Activated T-helper 2 cell treated with anti-CD3 and anti-CD28 coated beads, Interferon-gamma antibody, Interleukin-2, Interleukin-4, amounts not matched to agents 10 μg/mL and 5 μg/mL and 100 μg/mL, durations not matched to agents 14 hours and 24 hours and 36 hours (primary cell): ENCODE data around the gene ARHGEF26. TPM values are rescaled to one million over a fixed set of nuclear protein-coding genes. Genes with fewer than 3 reads are reported as not detected.

Experiments
- DNase-seq: peaks from one replicate; pipeline ENCODE4 v3.0.0; 2021; ENCODE audit warnings: low spot score
- H3K27ac Mint-ChIP-seq: one replicate; pipeline ENCODE4 v1.8.0; 2021; ENCODE audit warnings: mixed read lengths
- H3K27me3 Mint-ChIP-seq: one replicate; pipeline ENCODE4 v1.8.0; 2021; ENCODE audit warnings: low read depth, mixed read lengths
- H3K36me3 Mint-ChIP-seq: one replicate; pipeline ENCODE4 v1.8.0; 2021; ENCODE audit warnings: low read depth, mixed read lengths
- H3K4me1 Mint-ChIP-seq: one replicate; pipeline ENCODE4 v1.8.0; 2021; ENCODE audit warnings: low read depth, mixed read lengths
- H3K4me3 Mint-ChIP-seq: one replicate; pipeline ENCODE4 v1.8.0; 2021; ENCODE audit warnings: low read depth, mild to moderate bottlenecking, moderate library complexity, mixed read lengths
- H3K9me3 Mint-ChIP-seq: one replicate; pipeline ENCODE4 v1.8.0; 2021; ENCODE audit warnings: mixed read lengths
- intact Hi-C: fragments of 100-400 bp; cut with micrococcal nuclease; formaldehyde crosslinking; loops from one replicate; pipeline ENCODE4 v1.15.1; 2023
- total RNA-seq: library from RNA; stranded (reverse); gene quantifications from 2 replicates; pipeline ENCODE4 v1.2.3, GENCODE V29; 2022

The ARHGEF26 gene
- total RNA-seq, 1 donor from 2014 or later: 0.18 TPM

GRCh38 chr3:154210986-154211385 is 89.8 kb downstream of the ARHGEF26 start:
- H3K36me3 Mint-ChIP-seq: no peaks in the 10 kb centered on the region
- no peaks in the 10 kb centered on the region for H3K9me3 Mint-ChIP-seq
- intact Hi-C loops: no loop called here
- no peaks in the 10 kb centered on the region for H3K27me3 Mint-ChIP-seq
- no peak for DNase-seq
- H3K4me1 Mint-ChIP-seq: no peaks in the 10 kb centered on the region
- no peak overlapping the region for H3K27ac Mint-ChIP-seq
- H3K4me3 Mint-ChIP-seq: no peak overlapping the region

- Mint-ChIP-seq H3K36me3 (no peaks in the 10 kb centered on the region), H3K27ac (no peak overlapping the region), H3K4me1 (peaks cover 2% of the 10 kb centered on the region), H3K27me3 (no peaks in the 10 kb centered on the region), H3K4me3 (no peak overlapping the region), H3K9me3 (no peaks in the 10 kb centered on the region)
- intact Hi-C loops: no loop called here
- no peak for DNase-seq
These were observed 93.1 kb downstream of the ARHGEF26 start for GRCh38 chr3:154214306-154214705.

- no peak overlapping the region for H3K27ac Mint-ChIP-seq
- intact Hi-C loops: no loop called here
These were observed 96.5 kb downstream of the ARHGEF26 start for GRCh38 chr3:154217671-154218070.

GRCh38 chr3:154218728-154219127 is 97.5 kb downstream of the ARHGEF26 start:
- Mint-ChIP-seq H3K27ac (no peak overlapping the region), H3K9me3 (no peaks in the 10 kb centered on the region), H3K4me1 (peaks cover 2% of the 10 kb centered on the region), H3K4me3 (no peak overlapping the region), H3K36me3 (no peaks in the 10 kb centered on the region), H3K27me3 (peaks cover 2% of the 10 kb centered on the region)
- no peak for DNase-seq
- intact Hi-C loops: no loop called here

More at GRCh38 chr3:154217671-154218070, 96.5 kb downstream of the ARHGEF26 start:
- H3K36me3 Mint-ChIP-seq: no peaks in the 10 kb centered on the region
- H3K4me3 Mint-ChIP-seq: no peak overlapping the region
- no peak for DNase-seq
- H3K4me1 Mint-ChIP-seq: peaks cover 2% of the 10 kb centered on the region
- no peaks in the 10 kb centered on the region for H3K9me3 Mint-ChIP-seq
- H3K27me3 Mint-ChIP-seq: peaks cover 2% of the 10 kb centered on the region

- Mint-ChIP-seq H3K36me3 (no peaks in the 10 kb centered on the region), H3K4me3 (no peak overlapping the region), H3K9me3 (no peaks in the 10 kb centered on the region), H3K4me1 (peaks cover 2% of the 10 kb centered on the region), H3K27me3 (peaks cover 2% of the 10 kb centered on the region), H3K27ac (no peak overlapping the region)
- intact Hi-C loops: no loop called here
- DNase-seq: no peak
These were observed 99.3 kb downstream of the ARHGEF26 start for GRCh38 chr3:154220462-154220861.

GRCh38 chr3:154223519-154223918 is 102.3 kb downstream of the ARHGEF26 start:
- Mint-ChIP-seq H3K4me1 (no peaks in the 10 kb centered on the region), H3K4me3 (no peak overlapping the region), H3K27ac (no peak overlapping the region), H3K9me3 (no peaks in the 10 kb centered on the region), H3K36me3 (no peaks in the 10 kb centered on the region), H3K27me3 (peaks cover 7% of the 10 kb centered on the region)
- intact Hi-C loops: no loop called here
- no peak for DNase-seq

- peaks cover 7% of the 10 kb centered on the region for H3K27me3 Mint-ChIP-seq
- H3K4me3 Mint-ChIP-seq: no peak overlapping the region
- no peak for DNase-seq
- no peaks in the 10 kb centered on the region for H3K4me1 Mint-ChIP-seq
- no peak overlapping the region for H3K27ac Mint-ChIP-seq
- intact Hi-C loops: no loop called here
- no peaks in the 10 kb centered on the region for H3K9me3 Mint-ChIP-seq
- no peaks in the 10 kb centered on the region for H3K36me3 Mint-ChIP-seq
These were observed 103.2 kb downstream of the ARHGEF26 start for GRCh38 chr3:154224366-154224765.

- peaks cover 7% of the 10 kb centered on the region for H3K27me3 Mint-ChIP-seq
- no peak overlapping the region for H3K4me3 Mint-ChIP-seq
- H3K9me3 Mint-ChIP-seq: no peaks in the 10 kb centered on the region
- DNase-seq: no peak
- no peaks in the 10 kb centered on the region for H3K36me3 Mint-ChIP-seq
- H3K4me1 Mint-ChIP-seq: no peaks in the 10 kb centered on the region
- intact Hi-C loops: no loop called here
- no peak overlapping the region for H3K27ac Mint-ChIP-seq
These were observed 103.7 kb downstream of the ARHGEF26 start for GRCh38 chr3:154224866-154225265.

GRCh38 chr3:154225536-154225935 is 104.3 kb downstream of the ARHGEF26 start:
- Mint-ChIP-seq H3K9me3 (no peaks in the 10 kb centered on the region), H3K36me3 (no peaks in the 10 kb centered on the region), H3K4me3 (no peak overlapping the region), H3K4me1 (no peaks in the 10 kb centered on the region), H3K27me3 (peaks cover 7% of the 10 kb centered on the region), H3K27ac (no peak overlapping the region)
- intact Hi-C loops: no loop called here
- DNase-seq: no peak

- H3K4me1 Mint-ChIP-seq: no peaks in the 10 kb centered on the region
- no peak for DNase-seq
- H3K27me3 Mint-ChIP-seq: peaks cover 6% of the 10 kb centered on the region
- no peak overlapping the region for H3K4me3 Mint-ChIP-seq
- intact Hi-C loops: no loop called here
- no peak overlapping the region for H3K27ac Mint-ChIP-seq
- no peaks in the 10 kb centered on the region for H3K36me3 Mint-ChIP-seq
- H3K9me3 Mint-ChIP-seq: no peaks in the 10 kb centered on the region
These were observed 106.3 kb downstream of the ARHGEF26 start for GRCh38 chr3:154227531-154227930.

- Mint-ChIP-seq H3K9me3 (no peaks in the 10 kb centered on the region), H3K36me3 (no peaks in the 10 kb centered on the region), H3K27ac (no peak overlapping the region), H3K4me1 (no peaks in the 10 kb centered on the region), H3K4me3 (no peak overlapping the region), H3K27me3 (peaks cover 5% of the 10 kb centered on the region)
- no peak for DNase-seq
- intact Hi-C loops: no loop called here
These were observed 107.5 kb downstream of the ARHGEF26 start for GRCh38 chr3:154228561-154229216.

GRCh38 chr3:154229217-154229590 is 108.0 kb downstream of the ARHGEF26 start:
- intact Hi-C loops: no loop called here
- DNase-seq: no peak
- Mint-ChIP-seq H3K27me3 (peaks cover 5% of the 10 kb centered on the region), H3K27ac (no peak overlapping the region), H3K4me3 (no peak overlapping the region), H3K4me1 (no peaks in the 10 kb centered on the region), H3K36me3 (no peaks in the 10 kb centered on the region), H3K9me3 (no peaks in the 10 kb centered on the region)

GRCh38 chr3:154235330-154235729 is 114.1 kb downstream of the ARHGEF26 start:
- Mint-ChIP-seq H3K4me3 (no peak overlapping the region), H3K36me3 (no peaks in the 10 kb centered on the region), H3K27ac (no peak overlapping the region), H3K4me1 (peaks cover 21% of the 10 kb centered on the region), H3K9me3 (no peaks in the 10 kb centered on the region), H3K27me3 (no peaks in the 10 kb centered on the region)
- intact Hi-C loops: loop anchor here (5.0 kb wide), 2 partner anchors 113 to 613 kb away; partner anchors contain the start of gene ARHGEF26
- no peak for DNase-seq

- DNase-seq: no peak
- Mint-ChIP-seq H3K27ac (no peak overlapping the region), H3K9me3 (no peaks in the 10 kb centered on the region), H3K4me1 (peaks cover 21% of the 10 kb centered on the region), H3K4me3 (no peak overlapping the region), H3K27me3 (no peaks in the 10 kb centered on the region), H3K36me3 (no peaks in the 10 kb centered on the region)
- intact Hi-C loops: loop anchor here (5.0 kb wide), 2 partner anchors 114 to 614 kb away; partner anchors contain the start of gene ARHGEF26
These were observed 115.1 kb downstream of the ARHGEF26 start for GRCh38 chr3:154236331-154236730.
